DMS53 treated with DMSO at 0.1 percent for 48 hours (cell line): ENCODE measurements around the gene CXCL14.

Experiments
- DNase-seq: peaks from one replicate; lab custom pipeline; 2025; ENCODE audit not compliant: unreplicated experiment; lab: John Stamatoyannopoulos, UW

Gene CXCL14

GRCh38 chr5:135596788-135597187, 18.0 kb upstream of the CXCL14 start:
- no peak for DNase-seq

GRCh38 chr5:135596157-135596763, 17.5 kb upstream of the CXCL14 start:
- no peak for DNase-seq

- no peak for DNase-seq
Observed at GRCh38 chr5:135594416-135594960, 15.7 kb upstream of the CXCL14 start.

GRCh38 chr5:135593886-135594285, 15.1 kb upstream of the CXCL14 start:
- DNase-seq: no peak

GRCh38 chr5:135593141-135593540, 14.3 kb upstream of the CXCL14 start:
- no peak for DNase-seq

- no peak for DNase-seq
Observed at GRCh38 chr5:135592312-135593045, 13.7 kb upstream of the CXCL14 start.

- no peak for DNase-seq
Observed at GRCh38 chr5:135591277-135591676, 12.5 kb upstream of the CXCL14 start.

GRCh38 chr5:135589152-135589551, 10.4 kb upstream of the CXCL14 start:
- no peak for DNase-seq

GRCh38 chr5:135587721-135588663, 9.2 kb upstream of the CXCL14 start:
- no peak for DNase-seq

- DNase-seq: no peak
Observed at GRCh38 chr5:135584918-135585317, 6.1 kb upstream of the CXCL14 start.

- no peak for DNase-seq
Observed at GRCh38 chr5:135584276-135584675, 5.5 kb upstream of the CXCL14 start.

GRCh38 chr5:135582099-135582781, 3.4 kb upstream of the CXCL14 start:
- no peak for DNase-seq

- no peak for DNase-seq
Observed at GRCh38 chr5:135578305-135578684, 496 bp downstream of the CXCL14 start.

GRCh38 chr5:135577421-135577820, 1.4 kb downstream of the CXCL14 start:
- no peak for DNase-seq

GRCh38 chr5:135576075-135576599, 2.7 kb downstream of the CXCL14 start:
- DNase-seq: no peak

GRCh38 chr5:135574493-135574892, 4.3 kb downstream of the CXCL14 start:
- DNase-seq: no peak

GRCh38 chr5:135571902-135572301, 6.9 kb downstream of the CXCL14 start:
- no peak for DNase-seq

- no peak for DNase-seq
Observed at GRCh38 chr5:135571066-135571609, 7.7 kb downstream of the CXCL14 start.

GRCh38 chr5:135570453-135570764, 8.4 kb downstream of the CXCL14 start:
- no peak for DNase-seq

- DNase-seq: peak; percentile 77
Observed at GRCh38 chr5:135569755-135570452, 8.9 kb downstream of the CXCL14 start.
